ENCODE data around the gene ACOT9.

The ACOT9 gene

DNA sequence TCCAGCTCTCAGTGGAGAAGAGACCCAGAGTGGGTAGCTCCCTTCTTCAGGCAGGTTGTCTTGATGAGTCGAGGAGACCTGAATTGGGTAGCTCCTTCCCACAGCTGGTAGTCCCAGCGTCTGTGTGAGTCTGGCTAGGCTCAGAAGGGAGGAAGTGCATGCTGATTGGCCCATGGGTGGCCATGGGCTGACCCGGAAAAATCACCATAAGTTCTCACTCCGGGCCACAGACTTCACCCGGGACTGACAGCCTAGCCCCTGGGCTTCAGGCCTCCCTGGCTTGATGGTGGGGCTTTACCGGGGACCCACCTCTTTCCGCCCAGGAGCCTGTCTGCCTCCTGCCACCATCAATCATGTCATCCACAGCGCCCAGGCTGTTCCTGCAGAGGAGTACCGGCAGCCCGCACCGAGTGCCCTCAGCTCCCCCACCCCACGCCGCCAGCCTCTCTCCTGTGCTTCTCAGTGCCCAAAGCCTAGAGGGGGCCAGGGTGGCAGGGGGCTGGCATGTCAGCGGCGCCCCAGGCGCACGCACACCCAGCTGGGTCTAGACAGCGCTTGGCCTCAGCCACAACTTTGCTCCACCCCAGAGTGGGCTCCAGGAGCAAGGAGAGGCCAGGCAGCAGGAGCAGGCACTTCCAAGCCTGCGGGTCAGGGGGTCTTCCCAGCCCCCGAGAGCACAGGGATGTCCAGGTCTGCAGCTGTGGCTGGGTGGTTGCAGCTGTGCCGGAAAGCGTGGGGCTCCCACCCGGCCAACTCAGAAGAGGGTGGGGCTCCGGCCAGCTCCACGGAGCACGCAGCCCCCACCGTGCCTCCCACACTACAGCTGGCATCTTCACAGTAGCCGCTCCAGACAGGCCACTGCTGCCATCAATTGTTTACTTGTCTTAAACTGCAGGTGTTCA, 23.8 kb upstream of the ACOT9 start:
- DNase-seq (ENCODE audit: low spot score), result no peak
- in situ Hi-C loops (cut with MboI; ENCODE audit: low sequenced_read_pairs, unreplicated experiment), result no loop called here
- TF ChIP-seq, protein P1, sequence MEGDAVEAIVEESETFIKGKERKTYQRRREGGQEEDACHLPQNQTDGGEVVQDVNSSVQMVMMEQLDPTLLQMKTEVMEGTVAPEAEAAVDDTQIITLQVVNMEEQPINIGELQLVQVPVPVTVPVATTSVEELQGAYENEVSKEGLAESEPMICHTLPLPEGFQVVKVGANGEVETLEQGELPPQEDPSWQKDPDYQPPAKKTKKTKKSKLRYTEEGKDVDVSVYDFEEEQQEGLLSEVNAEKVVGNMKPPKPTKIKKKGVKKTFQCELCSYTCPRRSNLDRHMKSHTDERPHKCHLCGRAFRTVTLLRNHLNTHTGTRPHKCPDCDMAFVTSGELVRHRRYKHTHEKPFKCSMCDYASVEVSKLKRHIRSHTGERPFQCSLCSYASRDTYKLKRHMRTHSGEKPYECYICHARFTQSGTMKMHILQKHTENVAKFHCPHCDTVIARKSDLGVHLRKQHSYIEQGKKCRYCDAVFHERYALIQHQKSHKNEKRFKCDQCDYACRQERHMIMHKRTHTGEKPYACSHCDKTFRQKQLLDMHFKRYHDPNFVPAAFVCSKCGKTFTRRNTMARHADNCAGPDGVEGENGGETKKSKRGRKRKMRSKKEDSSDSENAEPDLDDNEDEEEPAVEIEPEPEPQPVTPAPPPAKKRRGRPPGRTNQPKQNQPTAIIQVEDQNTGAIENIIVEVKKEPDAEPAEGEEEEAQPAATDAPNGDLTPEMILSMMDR (IDR thresholded peaks at IDR 0.05; ENCODE audit: borderline replicate concordance, control extremely low read depth, extremely low read depth, insufficient read depth, missing control alignments), result no peak

DNA sequence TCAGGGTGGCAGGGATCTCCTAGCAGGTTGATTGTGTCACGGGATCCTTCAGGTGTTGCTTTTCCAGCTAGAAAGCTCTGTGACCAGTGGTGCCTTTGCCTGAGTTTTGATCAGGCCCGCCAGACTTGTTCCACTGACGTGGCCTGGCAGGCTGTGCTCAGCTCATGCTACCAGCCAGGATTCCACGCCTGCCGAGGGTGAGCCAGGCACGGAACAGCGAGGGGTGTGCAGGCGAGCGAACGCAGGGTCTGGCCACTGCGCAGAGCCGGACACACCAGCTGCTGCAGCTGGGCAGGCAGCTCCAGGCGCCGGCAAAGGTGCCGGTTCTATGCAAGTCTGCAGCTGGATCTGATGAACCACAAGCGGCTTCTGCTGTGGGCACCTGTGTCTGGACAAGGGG, 22.8 kb upstream of the ACOT9 start:
- in situ Hi-C loops (cut with MboI; ENCODE audit: low sequenced_read_pairs, unreplicated experiment), result no loop called here
- TF ChIP-seq, protein P1 (IDR thresholded peaks at IDR 0.05; ENCODE audit: borderline replicate concordance, control extremely low read depth, extremely low read depth, insufficient read depth, missing control alignments), result no peak
- no peak for DNase-seq (ENCODE audit: low spot score)

DNA sequence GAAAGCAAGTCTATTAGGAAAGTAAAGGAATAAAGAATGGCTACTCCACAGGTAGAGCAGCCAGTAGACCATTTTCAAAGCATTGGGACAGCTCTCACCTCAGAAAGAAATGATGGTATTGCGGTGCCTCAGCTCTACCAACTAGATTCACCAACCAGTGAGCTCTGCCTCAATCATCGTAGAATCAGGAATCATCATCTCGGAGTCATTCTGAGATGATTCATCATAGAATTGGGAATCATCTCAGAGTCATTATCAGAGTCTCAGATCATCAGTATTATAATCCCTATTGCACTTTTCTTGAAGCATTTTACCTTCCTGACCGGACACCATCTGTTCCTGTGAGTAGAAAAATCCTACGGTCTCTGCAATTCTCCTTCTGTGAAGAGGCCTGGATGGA, 22.4 kb upstream of the ACOT9 start:
- no peak for DNase-seq (ENCODE audit: low spot score)
- TF ChIP-seq, protein P1 (IDR thresholded peaks at IDR 0.05; ENCODE audit: borderline replicate concordance, control extremely low read depth, extremely low read depth, insufficient read depth, missing control alignments), result no peak
- in situ Hi-C loops (cut with MboI; ENCODE audit: low sequenced_read_pairs, unreplicated experiment), result no loop called here

DNA sequence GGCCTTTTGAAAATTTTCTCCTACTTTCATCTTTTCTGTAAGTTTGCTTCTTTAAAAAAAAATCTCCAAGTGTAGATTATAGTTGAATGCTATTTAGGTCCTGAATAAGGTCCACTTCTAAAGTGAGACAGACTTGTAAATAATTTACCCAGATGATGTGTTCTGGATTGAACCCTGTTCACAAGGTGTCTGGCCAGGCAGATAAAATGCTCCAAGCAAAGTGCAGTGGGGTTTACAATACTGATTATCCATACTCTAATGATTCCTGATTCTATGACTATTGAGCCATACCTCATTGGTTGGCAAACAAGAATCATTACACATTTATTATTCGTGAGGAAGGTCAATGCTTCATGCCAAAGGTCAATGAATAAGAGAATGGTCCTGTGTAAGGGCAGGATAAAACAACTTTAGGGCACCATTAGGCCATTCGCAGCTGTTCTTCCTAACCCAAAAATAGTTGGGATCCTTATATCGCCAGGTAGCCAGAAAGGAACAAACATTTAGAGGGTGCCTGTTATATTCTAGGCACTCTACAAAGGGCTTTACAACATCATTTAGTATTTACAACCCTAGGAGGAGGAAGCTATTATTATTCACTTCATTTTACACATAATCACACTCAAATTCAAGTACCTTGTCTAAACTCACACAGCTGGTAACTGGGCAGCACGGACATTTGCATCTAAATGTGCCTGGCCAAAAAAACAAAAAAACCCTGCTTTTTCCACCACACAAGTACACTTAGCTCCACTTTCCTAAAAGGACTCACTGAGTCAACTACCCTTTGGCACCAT, 21.3 kb upstream of the ACOT9 start:
- TF ChIP-seq, protein P1 (IDR thresholded peaks at IDR 0.05; ENCODE audit: borderline replicate concordance, control extremely low read depth, extremely low read depth, insufficient read depth, missing control alignments), result no peak
- in situ Hi-C loops (cut with MboI; ENCODE audit: low sequenced_read_pairs, unreplicated experiment), result no loop called here
- no peak for DNase-seq (ENCODE audit: low spot score)

DNA sequence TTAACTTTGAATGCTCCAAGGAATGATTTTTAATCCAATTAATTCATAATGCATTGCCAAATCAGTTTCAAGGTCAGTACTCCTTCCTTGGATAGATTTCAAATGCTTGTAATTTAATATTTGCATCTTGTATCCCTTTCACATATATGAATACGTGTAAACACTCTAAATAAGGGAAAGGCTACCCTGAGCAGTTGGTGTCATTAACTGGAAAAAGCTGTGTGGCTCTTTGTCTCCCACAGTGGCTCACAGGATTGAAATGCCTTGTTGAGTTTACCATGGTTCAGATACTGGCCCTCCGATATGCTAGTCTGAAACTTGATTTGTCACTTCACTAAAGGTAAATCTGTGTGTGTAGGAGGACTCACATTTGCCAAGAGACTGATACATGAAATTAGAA, 16.7 kb upstream of the ACOT9 start:
- no peak for DNase-seq (ENCODE audit: low spot score)
- TF ChIP-seq, protein P1 (IDR thresholded peaks at IDR 0.05; ENCODE audit: borderline replicate concordance, control extremely low read depth, extremely low read depth, insufficient read depth, missing control alignments), result no peak
- in situ Hi-C loops (cut with MboI; ENCODE audit: low sequenced_read_pairs, unreplicated experiment), result no loop called here

DNA sequence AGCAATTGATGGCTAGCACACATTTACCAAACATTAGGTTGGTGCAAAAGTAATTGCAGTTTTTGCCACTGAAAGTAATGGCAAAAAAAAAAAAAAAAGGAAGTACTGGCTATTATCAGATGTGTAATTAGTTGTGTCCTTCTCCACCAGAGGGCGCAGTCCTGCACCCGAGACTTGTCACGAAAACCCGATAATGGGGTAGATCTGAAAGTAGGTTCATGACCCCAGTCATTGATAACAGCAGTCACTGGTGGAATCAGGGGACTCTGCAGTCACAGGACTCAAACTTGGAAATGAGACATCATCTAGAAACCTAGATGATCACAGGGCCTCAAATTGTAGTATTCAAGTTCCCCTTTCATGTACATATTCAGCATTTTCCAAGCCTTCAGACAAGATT, 13.1 kb upstream of the ACOT9 start:
- in situ Hi-C loops (cut with MboI; ENCODE audit: low sequenced_read_pairs, unreplicated experiment), result no loop called here
- TF ChIP-seq, protein P1 (IDR thresholded peaks at IDR 0.05; ENCODE audit: borderline replicate concordance, control extremely low read depth, extremely low read depth, insufficient read depth, missing control alignments), result peak; percentile 44
- peak; percentile 69 for DNase-seq (ENCODE audit: low spot score)
